ENCODE results near the gene EYA3.

- TF ChIP-seq CTCF (IDR thresholded peaks at IDR 0.05 in 8 of 11, conservative IDR thresholded peaks at IDR 0.05 in 3 of 11) (no peak), POLR2A (IDR thresholded peaks at IDR 0.05) (no peak), POLR2AphosphoS5 (IDR thresholded peaks at IDR 0.05) (no peak)
These were observed 51.2 kb downstream of the EYA3 start for GRCh38 chr1:28037206-28037605.
